Measurements from ENCODE around the gene RALGAPB. TPM values are rescaled to one million over a fixed set of nuclear protein-coding genes. Genes with fewer than 3 reads are reported as not detected.

RALGAPB gene
- total RNA-seq, 1 experiment from 2014 or later, result 24.0 TPM

DNA sequence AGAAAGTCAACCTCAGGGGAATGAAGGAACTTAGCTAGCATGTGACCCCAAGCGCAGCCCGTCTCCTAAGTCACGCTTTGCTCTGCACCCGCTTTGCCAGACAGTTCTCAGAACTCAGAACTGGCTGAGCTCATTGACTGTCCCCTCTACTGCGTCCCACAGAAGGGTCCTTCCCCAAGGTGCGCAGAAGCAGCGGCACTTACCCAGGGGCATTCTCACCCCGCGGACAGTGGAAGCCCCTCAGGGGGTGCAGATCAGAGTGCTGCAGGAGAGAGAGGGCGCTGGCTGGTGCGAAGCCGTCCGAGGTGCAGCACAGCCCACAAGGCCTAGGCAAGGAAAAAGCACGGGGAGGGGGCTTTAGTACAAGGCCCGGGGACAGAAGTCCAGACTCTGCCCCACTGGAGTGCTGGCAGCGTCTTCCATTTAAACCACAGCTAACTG lies 38.3 kb upstream of the RALGAPB start (continued):
- TF ChIP-seq, protein P1, sequence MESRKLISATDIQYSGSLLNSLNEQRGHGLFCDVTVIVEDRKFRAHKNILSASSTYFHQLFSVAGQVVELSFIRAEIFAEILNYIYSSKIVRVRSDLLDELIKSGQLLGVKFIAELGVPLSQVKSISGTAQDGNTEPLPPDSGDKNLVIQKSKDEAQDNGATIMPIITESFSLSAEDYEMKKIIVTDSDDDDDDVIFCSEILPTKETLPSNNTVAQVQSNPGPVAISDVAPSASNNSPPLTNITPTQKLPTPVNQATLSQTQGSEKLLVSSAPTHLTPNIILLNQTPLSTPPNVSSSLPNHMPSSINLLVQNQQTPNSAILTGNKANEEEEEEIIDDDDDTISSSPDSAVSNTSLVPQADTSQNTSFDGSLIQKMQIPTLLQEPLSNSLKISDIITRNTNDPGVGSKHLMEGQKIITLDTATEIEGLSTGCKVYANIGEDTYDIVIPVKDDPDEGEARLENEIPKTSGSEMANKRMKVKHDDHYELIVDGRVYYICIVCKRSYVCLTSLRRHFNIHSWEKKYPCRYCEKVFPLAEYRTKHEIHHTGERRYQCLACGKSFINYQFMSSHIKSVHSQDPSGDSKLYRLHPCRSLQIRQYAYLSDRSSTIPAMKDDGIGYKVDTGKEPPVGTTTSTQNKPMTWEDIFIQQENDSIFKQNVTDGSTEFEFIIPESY (IDR thresholded peaks at IDR 0.05; ENCODE audit: extremely low read depth, insufficient replicate concordance, low read length), result no peak
- TF ChIP-seq, protein P2, sequence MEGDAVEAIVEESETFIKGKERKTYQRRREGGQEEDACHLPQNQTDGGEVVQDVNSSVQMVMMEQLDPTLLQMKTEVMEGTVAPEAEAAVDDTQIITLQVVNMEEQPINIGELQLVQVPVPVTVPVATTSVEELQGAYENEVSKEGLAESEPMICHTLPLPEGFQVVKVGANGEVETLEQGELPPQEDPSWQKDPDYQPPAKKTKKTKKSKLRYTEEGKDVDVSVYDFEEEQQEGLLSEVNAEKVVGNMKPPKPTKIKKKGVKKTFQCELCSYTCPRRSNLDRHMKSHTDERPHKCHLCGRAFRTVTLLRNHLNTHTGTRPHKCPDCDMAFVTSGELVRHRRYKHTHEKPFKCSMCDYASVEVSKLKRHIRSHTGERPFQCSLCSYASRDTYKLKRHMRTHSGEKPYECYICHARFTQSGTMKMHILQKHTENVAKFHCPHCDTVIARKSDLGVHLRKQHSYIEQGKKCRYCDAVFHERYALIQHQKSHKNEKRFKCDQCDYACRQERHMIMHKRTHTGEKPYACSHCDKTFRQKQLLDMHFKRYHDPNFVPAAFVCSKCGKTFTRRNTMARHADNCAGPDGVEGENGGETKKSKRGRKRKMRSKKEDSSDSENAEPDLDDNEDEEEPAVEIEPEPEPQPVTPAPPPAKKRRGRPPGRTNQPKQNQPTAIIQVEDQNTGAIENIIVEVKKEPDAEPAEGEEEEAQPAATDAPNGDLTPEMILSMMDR (IDR thresholded peaks at IDR 0.05 in 2 of 3, conservative IDR thresholded peaks at IDR 0.05 in 1 of 3; ENCODE audit: borderline replicate concordance in 1 of 3, insufficient read depth in 1 of 3, low read depth in 2 of 3, low read length in 2 of 3), result no peak
- no peak for TF ChIP-seq EZH2 (IDR thresholded peaks at IDR 0.05)

DNA sequence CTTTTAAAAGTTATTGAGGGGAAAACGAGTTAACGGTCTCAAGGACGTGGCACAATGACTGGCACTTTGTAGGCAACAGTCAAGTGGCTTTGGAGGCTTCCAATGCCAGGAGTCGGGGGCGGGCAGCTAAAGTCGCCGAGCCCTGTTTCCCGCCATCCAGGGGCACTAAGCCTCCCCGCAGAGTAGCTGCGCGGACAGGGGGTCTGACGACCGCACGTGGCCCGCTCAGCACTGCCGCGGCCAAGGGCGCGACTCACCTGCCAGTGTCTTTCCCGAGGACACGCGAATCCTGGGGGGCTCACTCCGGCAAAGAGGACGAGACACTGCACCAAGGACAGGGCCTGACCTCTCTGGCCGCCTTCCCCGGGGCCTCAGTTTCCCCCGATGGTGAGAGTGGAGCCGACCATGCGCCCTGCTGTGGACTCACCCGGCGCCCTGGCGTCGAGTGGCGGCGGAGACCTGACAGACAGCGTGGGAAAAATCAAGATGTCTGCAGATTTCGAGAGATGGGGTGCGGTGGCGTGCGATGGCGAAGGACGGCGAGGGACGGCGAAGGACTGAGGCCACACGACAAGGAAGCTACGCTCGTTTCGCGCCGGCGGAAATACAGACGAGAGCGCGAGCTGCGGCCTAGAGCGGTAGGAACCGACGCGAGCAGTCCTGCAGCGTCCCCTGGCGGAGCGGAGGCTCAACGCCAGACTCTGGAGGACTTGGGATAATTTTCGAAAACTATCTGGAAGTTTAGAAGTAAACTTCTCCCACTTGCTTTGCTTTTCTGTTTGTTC lies 37.7 kb upstream of the RALGAPB start, which contains the start of gene SNHG17:
Gene SNHG17 (minus strand): TSS at position 559 of the 785 bp plus-strand sequence.
- Histone ChIP-seq H3K27ac (ENCODE audit: low read depth, low read length) (peak within 1 kb of the TSS; percentile 85), H2AFZ (ENCODE audit: low read depth, low read length, poor library complexity, severe bottlenecking) (peak within 1 kb of the TSS; percentile 98), H3K27me3 (ENCODE audit: insufficient read depth, low read length) (0 out of 2 replicates have a peak, but pooled peaks cover 3% of the 10 kb centered on the region), H3K4me3 (replicated peaks in 1 of 2; ENCODE audit: low read depth in 1 of 2, low read length in 2 of 2) (peak within 1 kb of the TSS; percentile 77 to 99), H3K36me3 (ENCODE audit: control insufficient read depth in 1 of 2, insufficient read depth in 2 of 2, low read length in 2 of 2) (peaks cover 30 to 43% of the 10 kb centered on the region in 2 experiments), H3K4me2 (ENCODE audit: low read length) (peak within 1 kb of the TSS; percentile 79), H3K9me2 (ENCODE audit: insufficient read depth) (no peaks in the 10 kb centered on the region), H3K79me2 (ENCODE audit: insufficient read depth, low read length) (peaks cover 52% of the 10 kb centered on the region), H4K20me1 (ENCODE audit: insufficient read depth) (peaks cover 32% of the 10 kb centered on the region; the same call in 1 of the 2 replicates), H3K9me3 (ENCODE audit: control insufficient read depth in 1 of 2, insufficient read depth in 1 of 2, low read depth in 1 of 2, low read length in 2 of 2) (no peaks in the 10 kb centered on the region), H3K4me1 (ENCODE audit: control insufficient read depth in 1 of 2, insufficient read depth in 2 of 2, low read length in 2 of 2) (peaks cover 5 to 17% of the 10 kb centered on the region in 2 experiments), H3K9ac (ENCODE audit: low read length) (peak within 1 kb of the TSS; percentile 93)
- ChIA-PET RAD21 (ENCODE audit: low non-redundant PET in 1 of 2, low total read pairs in 2 of 2, uncharacterized antibody in 2 of 2, unreplicated experiment in 2 of 2) (no interaction called here), CTCF (interaction anchor here (1.0 to 1.6 kb wide), 5 partner anchors 12 to 38 kb away, joined by 4 to 15 read pairs (median 5); partner anchors contain the start of gene RALGAPB), POLR2A (interaction anchor here (0.7 to 2.1 kb wide), 6 partner anchors 9 to 38 kb away, joined by 3 to 27 read pairs (median 8); partner anchors contain the start of gene RALGAPB)
- ATAC-seq (peak; percentile 84), DNase-seq (ENCODE audit: low read depth, low spot score) (peak; percentile 87)
- TSS peak; percentile 59 for BruUV-seq (replicated peaks)
- intact Hi-C loops (cut with micrococcal nuclease), result loop anchor here (1.0 kb wide), 1 partner anchor 11 kb away; no protein-coding TSS in a partner anchor
- TF ChIP-seq, protein P3, sequence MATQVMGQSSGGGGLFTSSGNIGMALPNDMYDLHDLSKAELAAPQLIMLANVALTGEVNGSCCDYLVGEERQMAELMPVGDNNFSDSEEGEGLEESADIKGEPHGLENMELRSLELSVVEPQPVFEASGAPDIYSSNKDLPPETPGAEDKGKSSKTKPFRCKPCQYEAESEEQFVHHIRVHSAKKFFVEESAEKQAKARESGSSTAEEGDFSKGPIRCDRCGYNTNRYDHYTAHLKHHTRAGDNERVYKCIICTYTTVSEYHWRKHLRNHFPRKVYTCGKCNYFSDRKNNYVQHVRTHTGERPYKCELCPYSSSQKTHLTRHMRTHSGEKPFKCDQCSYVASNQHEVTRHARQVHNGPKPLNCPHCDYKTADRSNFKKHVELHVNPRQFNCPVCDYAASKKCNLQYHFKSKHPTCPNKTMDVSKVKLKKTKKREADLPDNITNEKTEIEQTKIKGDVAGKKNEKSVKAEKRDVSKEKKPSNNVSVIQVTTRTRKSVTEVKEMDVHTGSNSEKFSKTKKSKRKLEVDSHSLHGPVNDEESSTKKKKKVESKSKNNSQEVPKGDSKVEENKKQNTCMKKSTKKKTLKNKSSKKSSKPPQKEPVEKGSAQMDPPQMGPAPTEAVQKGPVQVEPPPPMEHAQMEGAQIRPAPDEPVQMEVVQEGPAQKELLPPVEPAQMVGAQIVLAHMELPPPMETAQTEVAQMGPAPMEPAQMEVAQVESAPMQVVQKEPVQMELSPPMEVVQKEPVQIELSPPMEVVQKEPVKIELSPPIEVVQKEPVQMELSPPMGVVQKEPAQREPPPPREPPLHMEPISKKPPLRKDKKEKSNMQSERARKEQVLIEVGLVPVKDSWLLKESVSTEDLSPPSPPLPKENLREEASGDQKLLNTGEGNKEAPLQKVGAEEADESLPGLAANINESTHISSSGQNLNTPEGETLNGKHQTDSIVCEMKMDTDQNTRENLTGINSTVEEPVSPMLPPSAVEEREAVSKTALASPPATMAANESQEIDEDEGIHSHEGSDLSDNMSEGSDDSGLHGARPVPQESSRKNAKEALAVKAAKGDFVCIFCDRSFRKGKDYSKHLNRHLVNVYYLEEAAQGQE (IDR thresholded peaks at IDR 0.05; ENCODE audit: low read depth), result no peak
- TF ChIP-seq ZNF274 (IDR thresholded peaks at IDR 0.05; ENCODE audit: low read depth, low read length) (no peak), CBX3 (IDR thresholded peaks at IDR 0.05; ENCODE audit: low read depth) (peak; percentile 98), SIN3A (IDR thresholded peaks at IDR 0.05; ENCODE audit: low read depth) (peak; percentile 98), YY1 (IDR thresholded peaks at IDR 0.05; ENCODE audit: extremely low read depth, insufficient replicate concordance, low read depth, low read length) (peak; percentile 65), SRF (IDR thresholded peaks at IDR 0.05; ENCODE audit: low read depth) (no peak), ZFX (IDR thresholded peaks at IDR 0.05) (peak; percentile 66; the same call in 1 of the 2 replicates), EZH2phosphoT487 (IDR thresholded peaks at IDR 0.05; ENCODE audit: borderline replicate concordance) (no peak)
- TF ChIP-seq, protein P1 (IDR thresholded peaks at IDR 0.05; ENCODE audit: extremely low read depth, insufficient replicate concordance, low read length), result no peak

All from HCT116 (cell line).